Endothelial cell of umbilical vein (primary cell): ENCODE measurements around the gene PDCD6IP. TPM values are rescaled to one million over a fixed set of nuclear protein-coding genes. Genes with fewer than 3 reads are reported as not detected.

ENCODE experiments used
- BruUV-seq: library from RNA; stranded (reverse); fragments of 400-500 nt; replicated peaks from 2 replicates; lab custom pipeline; 2021; lab: Mats Ljungman, UMichigan
- CTCF ChIA-PET: fragments of 300-600, 350-600 bp; sonication (Branson Sonifier 250); formaldehyde crosslinking; loops from one replicate; lab custom pipeline; 2021; ENCODE audit warnings: antibody characterized with exemption, inconsistent platforms; lab: Charles Lee
- POLR2A ChIA-PET: fragments of 300-600, 350-600 bp; sonication (Branson Sonifier 250); formaldehyde crosslinking; loops from one replicate; lab custom pipeline; 2021; ENCODE audit warnings: antibody characterized with exemption, inconsistent platforms; lab: Charles Lee
- DNase-seq: peaks from one replicate; pipeline ENCODE4 v3.0.0-alpha.2; 2011; ENCODE audit warnings: low read depth, low spot score
- FAIRE-seq: peaks from 2 replicates; lab custom pipeline; 2011; peaks lifted over from hg19 to GRCh38; lab: Jason Lieb, UNC
- H2AFZ ChIP-seq: 2 replicates; pipeline ENCODE4 v1.6.0; 2012; ENCODE audit warnings: low read depth, low read length, control low read depth, inconsistent platforms
- H3K27ac ChIP-seq: 2 replicates; pipeline ENCODE4 v1.5.1; 2011; ENCODE audit warnings: low read depth, mild to moderate bottlenecking, control low read depth, low read length, moderate library complexity; ENCODE audit not compliant: insufficient read depth
- H3K27me3 ChIP-seq, 2 experiments: 2 replicates each; pipeline versions ENCODE4 v1.6.0 to v1.6.1; 2011; ENCODE audit warnings: low read length in 2 of 2, mixed read lengths in 1 of 2; ENCODE audit not compliant: control insufficient read depth in 2 of 2, insufficient read depth in 2 of 2
- H3K36me3 ChIP-seq, 2 experiments: 2 replicates in 1 of 2; 3 replicates in 1 of 2; pipeline ENCODE4 v1.5.1; 2011; ENCODE audit warnings: low read length in 2 of 2, mild to moderate bottlenecking in 1 of 2, moderate library complexity in 1 of 2; ENCODE audit not compliant: control insufficient read depth in 2 of 2, insufficient read depth in 2 of 2; ENCODE audit errors: extremely low read depth in 1 of 2
- H3K4me1 ChIP-seq: 3 replicates; pipeline ENCODE4 v1.5.1; 2011; ENCODE audit warnings: mild to moderate bottlenecking, low read length; ENCODE audit not compliant: control insufficient read depth, insufficient read depth; ENCODE audit errors: extremely low read depth
- H3K4me2 ChIP-seq: 2 replicates; pipeline ENCODE4 v1.6.1; 2011; ENCODE audit warnings: low read length, control low read depth, mixed read lengths; ENCODE audit not compliant: insufficient read depth
- H3K4me3 ChIP-seq, 3 experiments: fragments of 200-600 bp in 1 of 3; sonication (generic), shearing (Covaris generic) in 1 of 3; replicated peaks in 1 of 3; 2 replicates each; pipeline ENCODE4 v1.5.1; 2011 to 2016; ENCODE audit warnings: control low read depth in 3 of 3, low read length in 3 of 3, mild to moderate bottlenecking in 2 of 3, inconsistent platforms in 1 of 3, low read depth in 1 of 3, moderate library complexity in 1 of 3; ENCODE audit not compliant: insufficient read depth in 1 of 3
- H3K79me2 ChIP-seq: 2 replicates; pipeline ENCODE4 v1.6.0; 2012; ENCODE audit warnings: low read length, inconsistent platforms; ENCODE audit not compliant: control insufficient read depth, insufficient read depth
- H3K9ac ChIP-seq: replicated peaks from 2 replicates; pipeline ENCODE3; 2011; ENCODE audit warnings: low read length, control low read depth; ENCODE audit not compliant: insufficient read depth; ENCODE audit errors: extremely low read depth
- H3K9me1 ChIP-seq: replicated peaks from 3 replicates; pipeline ENCODE4 v1.6.0; 2011; ENCODE audit warnings: mild to moderate bottlenecking, low read length; ENCODE audit not compliant: control insufficient read depth, insufficient read depth; ENCODE audit errors: extremely low read depth
- H3K9me3 ChIP-seq: replicated peaks from 2 replicates; pipeline ENCODE4 v1.5.1; 2012; ENCODE audit warnings: low read length, inconsistent platforms; ENCODE audit not compliant: control insufficient read depth, insufficient read depth
- H4K20me1 ChIP-seq: replicated peaks from 2 replicates; pipeline ENCODE3; 2011; ENCODE audit warnings: mild to moderate bottlenecking, low read length; ENCODE audit not compliant: control insufficient read depth, insufficient read depth; ENCODE audit errors: extremely low read depth
- CTCF ChIP-seq, 2 donors: IDR thresholded peaks; 1 replicate in 1 of 2; 2 replicates in 1 of 2; pipeline ENCODE4 v1.5.1; 2011; ENCODE audit warnings: low read length in 2 of 2, mild to moderate bottlenecking in 2 of 2, moderate library complexity in 2 of 2, control low read depth in 1 of 2, inconsistent platforms in 1 of 2, low read depth in 1 of 2; ENCODE audit not compliant: insufficient read depth in 1 of 2; ENCODE audit errors: extremely low read depth in 1 of 2
- EZH2 ChIP-seq: IDR thresholded peaks from 2 replicates; pipeline ENCODE4 v1.6.1; 2012; ENCODE audit warnings: borderline replicate concordance, low read depth, mild to moderate bottlenecking, moderate library complexity, low read length, inconsistent platforms; ENCODE audit not compliant: severe bottlenecking
- FOS ChIP-seq: IDR thresholded peaks from 2 replicates; pipeline ENCODE4 v1.6.1; 2011; ENCODE audit warnings: mild to moderate bottlenecking, low read length, moderate library complexity, borderline replicate concordance; ENCODE audit not compliant: insufficient read depth
- GATA2 ChIP-seq: IDR thresholded peaks from 2 replicates; pipeline ENCODE4 v1.7.0; 2011; ENCODE audit warnings: low read depth, mild to moderate bottlenecking, moderate library complexity, mixed read lengths, low read length; ENCODE audit not compliant: insufficient read length, insufficient read depth
- JUN ChIP-seq: IDR thresholded peaks from 2 replicates; pipeline ENCODE4 v1.6.1; 2011; ENCODE audit warnings: borderline replicate concordance, low read depth; ENCODE audit not compliant: insufficient read length, insufficient read depth
- MAX ChIP-seq: IDR thresholded peaks from 2 replicates; pipeline ENCODE4 v1.6.1; 2011; ENCODE audit not compliant: insufficient read depth, insufficient read length
- MYC ChIP-seq: IDR thresholded peaks from one replicate; pipeline ENCODE4 v1.6.1; 2011; ENCODE audit warnings: mild to moderate bottlenecking, low read depth, low read length
- POLR2A ChIP-seq: IDR thresholded peaks from 2 replicates; pipeline ENCODE4 v1.6.1; 2012; ENCODE audit warnings: low read depth, mild to moderate bottlenecking, control low read depth, low read length
- POLR2AphosphoS5 ChIP-seq: IDR thresholded peaks from 2 replicates; pipeline ENCODE4 v1.6.1; 2012; ENCODE audit warnings: low read depth, mild to moderate bottlenecking, control low read depth, low read length, moderate library complexity; ENCODE audit not compliant: insufficient read depth
- dilution Hi-C: fragments of 300-500 bp; cut with MboI; formaldehyde crosslinking; loops from one replicate; pipeline ENCODE4 v1.15.0; 2019; ENCODE audit warnings: low sequenced_read_pairs; ENCODE audit not compliant: extremely low pct_ligation_motif_present
- intact Hi-C: fragments of 100-400 bp; cut with micrococcal nuclease; formaldehyde crosslinking; loops from one replicate; pipeline ENCODE4 v1.10.0; 2022
- polyA plus RNA-seq, 4 experiments: library from polyadenylated mRNA; depleted of rRNA in 3 of 4; stranded (reverse) in 3 of 4; unstranded in 1 of 4; fragments of >200 nt; gene quantifications; 2 replicates each; pipeline versions ENCODE4 v1.2.1 to v1.2.3, GENCODE V29; 2011 to 2012; ENCODE audit warnings: missing spikeins in 1 of 4
- total RNA-seq: library from RNA; stranded (reverse); gene quantifications from 2 replicates; pipeline ENCODE4 v1.2.3, GENCODE V29; 2021

PDCD6IP gene
- total and polyA plus RNA-seq, 2 donors (not counting 3 experiments of a cell fraction or from before 2014, with no cell fraction given), result 106 to 265 TPM

- dilution Hi-C loops (no loop called here), intact Hi-C loops (no loop called here)
- Histone ChIP-seq H3K4me3 (no peak overlapping the region), H3K79me2 (peaks cover 4% of the 10 kb centered on the region), H3K4me2 (no peak overlapping the region), H4K20me1 (no peaks in the 10 kb centered on the region), H3K9ac (no peak overlapping the region), H3K36me3 (peaks cover 3 to 12% of the 10 kb centered on the region in 2 experiments), H3K27ac (no peak overlapping the region), H3K27me3 (no peaks in the 10 kb centered on the region), H2AFZ (no peak overlapping the region), H3K9me1 (no peaks in the 10 kb centered on the region), H3K9me3 (no peaks in the 10 kb centered on the region), H3K4me1 (peaks cover 14% of the 10 kb centered on the region)
- DNase-seq (no peak), FAIRE-seq (no peak)
- BruUV-seq, result no TSS peak
- TF ChIP-seq FOS (no peak), EZH2 (no peak), POLR2A (no peak), JUN (no peak), GATA2 (no peak), MYC (no peak), CTCF (IDR thresholded peaks at IDR 0.05; ENCODE audit: extremely low read depth in 1 of 2, insufficient read depth in 1 of 2, low read depth in 1 of 2, low read length in 2 of 2) (no peak), POLR2AphosphoS5 (no peak), MAX (no peak)
- CTCF ChIA-PET, result interaction anchor here (1.0 to 1.1 kb wide), 2 partner anchors 22 to 23 kb away, joined by 3 read pairs; no protein-coding TSS in a partner anchor
- POLR2A ChIA-PET, result no interaction called here
Measured at GRCh38 chr3:33860373-33861050, 62.1 kb downstream of the PDCD6IP start.
